Measurements from ENCODE around the gene MASTL.

- TF ChIP-seq CTCF (IDR thresholded peaks at IDR 0.05; ENCODE audit: low read depth, low read length) (no peak), EZH2phosphoT487 (IDR thresholded peaks at IDR 0.05; ENCODE audit: low read depth) (no peak)
These were observed 2.0 kb downstream of the MASTL start for GRCh38 chr10:27157150-27157549.
